GM18508 (cell line): ENCODE measurements around the gene PREX1.

Experiments used
- ATAC-seq: cut with Tn5 transposase; IDR thresholded peaks from one replicate; pipeline ENCODE4 v1.9.1; 2021; ENCODE audit warnings: moderate number of reproducible peaks; ENCODE audit not compliant: insufficient read depth, unreplicated experiment

Gene PREX1

DNA sequence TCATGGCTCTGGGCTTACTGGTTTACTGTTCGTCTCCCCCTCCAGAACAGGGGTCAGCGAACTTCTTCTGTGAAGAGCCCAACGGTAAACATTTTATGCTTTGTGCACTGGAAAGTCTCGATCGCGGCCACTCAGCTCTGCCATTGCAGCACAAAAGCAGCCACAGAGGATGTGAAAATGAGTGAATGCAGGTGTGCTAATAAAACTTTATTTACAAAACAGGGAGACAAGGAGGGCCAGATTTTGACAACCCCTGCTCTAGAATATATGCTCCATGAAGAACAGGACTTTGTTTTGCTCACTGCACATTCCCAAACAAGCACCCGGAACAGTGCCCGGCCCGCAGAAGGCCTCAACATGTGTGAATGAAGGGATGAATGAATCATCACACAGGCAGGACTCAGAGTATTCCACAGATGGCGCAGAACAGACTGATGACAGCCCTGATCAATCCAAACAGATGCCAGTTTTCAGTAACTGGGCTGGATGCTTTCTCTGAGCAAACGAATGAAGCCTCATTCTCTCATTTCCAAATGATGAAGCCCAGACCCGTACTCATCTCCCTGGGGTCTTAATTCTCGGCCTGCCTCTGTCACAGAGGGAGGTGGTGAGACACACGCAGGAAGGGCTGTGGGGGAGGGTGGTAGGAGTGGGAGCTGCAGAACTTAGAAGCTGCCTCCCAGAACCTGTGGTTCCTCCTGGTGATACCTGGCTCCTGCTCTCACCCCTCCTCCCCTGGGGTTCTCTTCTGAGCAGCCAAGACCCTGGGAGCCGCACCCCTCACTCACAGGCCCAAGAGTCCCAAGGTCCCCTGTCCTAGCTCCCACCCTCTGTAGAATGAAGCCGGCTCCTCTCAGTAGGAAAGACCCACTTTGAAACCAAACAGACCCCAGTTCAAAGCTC, 196.4 kb downstream of the PREX1 start:
- no peak for ATAC-seq

DNA sequence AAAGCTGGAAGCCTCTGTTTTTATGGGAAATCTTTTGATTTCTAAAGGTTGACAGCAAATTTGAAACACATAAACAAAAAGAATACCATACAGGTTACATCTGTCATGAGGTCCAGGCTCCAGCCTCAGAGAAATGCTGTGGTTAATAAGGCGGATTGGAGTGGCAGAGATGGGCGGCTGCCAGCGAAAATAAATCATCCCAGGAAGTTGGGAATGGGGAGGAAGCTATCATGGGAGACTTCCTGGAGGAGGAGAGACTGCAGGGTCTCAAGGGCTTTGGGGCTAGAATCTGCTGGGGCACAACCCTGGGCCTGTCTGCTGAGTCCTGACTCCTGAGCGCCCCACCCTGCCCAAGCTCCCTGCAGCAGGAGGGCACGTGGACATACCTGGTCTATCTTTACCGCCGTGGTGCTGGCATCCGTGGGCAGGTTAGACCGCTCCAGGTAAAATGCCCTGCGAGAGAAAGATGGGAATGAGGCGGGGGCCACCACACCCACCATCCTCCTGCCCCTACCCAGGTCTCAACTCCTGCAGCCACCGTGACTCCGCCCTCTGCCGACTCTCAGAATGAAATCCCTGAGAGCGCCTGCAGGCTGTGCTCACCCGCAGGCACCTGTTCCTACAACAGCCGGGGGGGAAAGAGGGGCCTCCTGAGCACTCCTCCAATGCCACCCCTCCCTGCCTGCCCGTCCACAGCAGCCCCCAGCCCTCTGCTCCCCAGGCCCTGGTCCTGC, 197.3 kb downstream of the PREX1 start:
- ATAC-seq, result no peak

DNA sequence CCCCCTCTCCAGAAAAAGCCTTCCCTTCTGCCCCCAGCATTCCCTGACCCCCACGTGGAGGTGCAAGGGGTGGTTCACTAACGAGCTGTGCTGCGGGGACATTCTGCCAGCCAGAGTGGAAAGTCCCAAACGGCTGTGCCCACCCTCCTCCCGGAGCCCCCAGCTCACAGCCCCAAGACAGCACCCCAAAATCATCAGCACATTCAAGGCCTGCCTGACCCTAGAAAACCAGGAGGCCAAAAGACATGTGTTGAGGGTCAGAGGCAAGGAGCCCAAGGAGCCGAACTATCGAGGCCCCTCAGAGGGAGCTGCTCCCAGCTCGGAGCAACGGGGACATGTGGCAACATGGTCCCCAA, 197.9 kb downstream of the PREX1 start:
- no peak for ATAC-seq

DNA sequence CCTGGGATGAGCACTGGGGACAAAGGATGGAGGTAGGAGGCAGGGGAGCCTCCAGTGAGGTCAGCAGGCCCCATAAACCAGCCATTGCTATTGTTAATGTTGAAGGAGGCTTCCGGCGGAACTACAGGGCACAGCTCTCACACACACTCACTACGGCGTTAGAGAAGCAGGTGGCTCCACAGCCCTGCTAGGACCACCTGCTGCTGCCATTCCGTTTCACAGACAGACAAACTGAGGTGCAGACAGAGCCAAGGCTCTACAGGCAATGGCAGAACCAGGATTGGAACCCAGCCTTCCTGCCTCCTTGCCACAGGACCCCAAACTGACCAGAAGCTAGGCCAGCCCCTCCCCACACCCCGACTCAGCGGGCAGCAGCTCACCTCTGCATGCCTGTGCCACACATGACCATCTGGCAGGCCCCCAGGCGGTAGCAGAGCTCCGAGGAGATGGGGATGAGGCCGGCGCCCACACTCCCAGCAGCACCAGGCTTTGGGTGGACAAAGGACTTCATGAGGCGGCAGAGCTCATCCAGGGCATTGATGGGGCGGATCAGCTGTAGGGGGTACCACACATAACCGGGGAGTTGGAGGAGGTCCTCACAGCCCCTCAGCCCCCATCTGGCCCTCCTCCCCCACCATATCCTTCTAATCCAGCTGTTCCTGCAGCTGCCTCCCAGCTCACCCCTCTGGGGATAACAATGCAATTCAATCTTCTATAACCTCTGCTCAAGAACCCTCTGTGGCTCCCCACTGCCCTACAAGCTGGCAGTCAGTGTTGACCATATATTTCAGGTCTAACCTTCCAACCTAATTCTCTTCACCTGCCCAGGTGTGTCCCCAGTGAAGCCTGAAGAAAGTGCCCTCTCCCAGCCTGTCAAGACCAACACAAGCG, 198.5 kb downstream of the PREX1 start:
- ATAC-seq, result no peak

DNA sequence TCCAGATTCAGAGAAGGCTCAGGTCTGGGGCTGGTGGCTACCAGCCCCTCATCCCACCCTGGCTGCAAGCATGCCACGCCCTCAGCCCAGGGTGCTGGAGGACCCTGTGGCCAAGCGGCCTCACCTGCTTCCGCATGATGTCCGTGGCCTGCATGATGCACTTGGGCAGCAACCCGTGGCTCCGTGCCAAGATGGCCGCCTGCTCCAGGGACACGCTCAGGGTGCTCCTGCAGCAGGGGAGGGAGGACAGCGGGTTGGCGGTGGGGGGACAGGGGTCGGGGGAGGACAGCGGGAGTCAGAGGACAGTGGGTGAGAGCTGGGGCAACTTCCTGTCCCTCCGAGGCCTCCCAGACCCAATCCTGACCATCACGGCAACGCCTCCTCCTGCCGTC, 200.1 kb downstream of the PREX1 start:
- ATAC-seq, result no peak

DNA sequence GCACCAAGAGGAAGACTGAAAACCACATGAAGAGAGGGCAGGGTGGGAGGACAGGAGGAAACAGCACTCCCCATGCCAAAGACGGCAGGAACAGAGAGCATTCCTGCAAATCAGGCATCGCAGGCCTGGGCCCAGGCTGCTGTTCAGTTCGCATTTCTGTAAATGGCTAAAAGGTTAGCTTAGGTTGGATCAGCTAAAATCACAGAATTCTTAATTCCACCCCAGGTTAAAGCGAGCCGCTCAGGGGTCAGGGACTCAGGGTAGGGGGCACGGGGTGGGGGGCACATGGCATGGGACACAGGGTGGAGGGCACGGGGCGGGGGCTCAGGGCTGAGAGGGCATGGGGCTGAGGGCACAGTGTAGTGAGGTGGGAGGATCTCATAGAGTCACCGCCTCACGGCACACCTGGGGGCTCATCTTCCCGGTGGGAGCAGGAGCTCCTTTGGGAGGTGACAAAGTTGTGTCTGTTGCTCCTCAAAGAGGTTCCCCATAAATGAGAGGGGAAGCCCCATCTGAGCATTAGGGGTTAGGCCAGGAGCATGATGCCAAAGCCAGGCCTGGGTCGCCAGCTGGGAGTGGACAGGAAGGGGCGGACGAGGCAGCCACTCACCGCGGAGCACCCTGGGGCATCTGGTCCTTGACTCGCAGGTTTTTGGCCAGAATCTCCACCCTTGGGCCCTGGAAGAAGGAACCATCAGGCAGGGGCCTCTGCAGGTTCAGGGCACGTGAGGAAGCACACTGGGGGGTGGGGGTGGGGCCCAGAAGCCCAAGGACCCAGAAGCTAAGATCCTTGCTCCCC, 200.7 kb downstream of the PREX1 start:
- no peak for ATAC-seq

DNA sequence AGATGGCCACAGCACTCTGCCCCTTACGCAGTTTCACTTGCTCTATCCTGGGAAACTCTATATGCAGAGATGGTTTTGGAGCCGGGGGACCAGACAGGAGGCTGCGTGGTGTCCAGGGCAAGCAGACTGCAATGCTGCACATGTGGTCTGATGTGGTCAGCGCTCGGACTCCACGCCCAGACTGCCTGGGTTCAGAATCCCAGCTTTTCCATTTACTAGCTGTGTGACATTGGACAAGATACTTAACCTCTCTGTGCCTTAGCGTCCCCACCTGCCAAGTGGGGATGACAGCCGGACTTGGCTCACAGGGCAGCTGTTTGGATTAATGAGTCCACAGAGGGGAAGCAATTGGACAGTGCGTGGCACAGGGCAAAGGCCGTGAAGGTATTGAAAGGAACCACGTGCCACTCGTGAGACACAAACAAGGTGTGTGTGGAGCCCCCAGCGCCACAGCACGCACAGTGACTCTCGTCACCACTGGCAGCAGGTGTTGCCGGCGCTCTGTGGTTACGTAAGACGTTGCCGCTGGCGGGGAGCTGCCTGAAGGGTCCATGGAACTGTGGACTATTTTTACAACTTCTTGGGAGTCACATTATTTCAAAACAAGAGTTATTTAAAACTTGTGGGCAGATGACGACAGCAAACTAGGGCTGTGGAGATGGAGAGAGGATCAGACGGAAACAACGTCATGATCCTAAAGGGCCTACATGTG, 201.4 kb downstream of the PREX1 start:
- no peak for ATAC-seq

DNA sequence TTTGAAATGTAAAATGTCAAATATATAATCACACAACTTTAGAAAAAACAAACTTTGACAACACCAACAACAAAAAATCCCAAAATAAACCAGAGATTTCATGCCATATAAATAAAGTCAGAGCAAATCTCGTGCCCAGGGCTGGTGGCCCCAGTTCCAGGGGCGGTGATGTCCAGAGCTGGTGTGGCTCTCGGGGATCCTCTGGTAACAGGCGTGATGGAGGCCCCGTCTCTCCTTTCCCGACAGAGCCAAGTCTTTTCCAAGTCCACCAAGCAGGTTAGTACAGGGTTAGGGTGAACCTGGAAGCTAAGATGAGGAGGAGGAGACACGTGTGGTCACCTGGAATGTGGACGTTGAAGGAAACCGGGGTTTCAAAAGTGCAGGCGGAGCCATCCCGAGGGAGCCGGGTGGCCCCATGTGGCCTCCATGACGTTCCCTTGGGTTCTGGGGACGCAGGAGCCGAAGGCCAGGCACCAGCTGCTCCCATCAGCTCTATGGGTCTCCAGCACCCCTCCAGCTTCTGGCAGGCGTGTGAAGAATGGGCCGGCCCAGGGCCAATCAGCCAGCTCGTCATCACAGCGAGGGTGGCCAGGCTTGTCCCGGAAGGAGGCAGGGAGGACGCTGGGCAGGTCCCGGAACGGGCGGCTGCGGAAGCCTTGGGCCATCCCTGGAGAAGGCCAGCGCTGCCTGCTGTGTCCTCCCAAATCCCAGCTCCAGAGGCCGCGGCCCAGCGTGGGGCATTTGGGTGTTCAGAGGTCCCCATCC, 202.5 kb downstream of the PREX1 start:
- ATAC-seq, result no peak

DNA sequence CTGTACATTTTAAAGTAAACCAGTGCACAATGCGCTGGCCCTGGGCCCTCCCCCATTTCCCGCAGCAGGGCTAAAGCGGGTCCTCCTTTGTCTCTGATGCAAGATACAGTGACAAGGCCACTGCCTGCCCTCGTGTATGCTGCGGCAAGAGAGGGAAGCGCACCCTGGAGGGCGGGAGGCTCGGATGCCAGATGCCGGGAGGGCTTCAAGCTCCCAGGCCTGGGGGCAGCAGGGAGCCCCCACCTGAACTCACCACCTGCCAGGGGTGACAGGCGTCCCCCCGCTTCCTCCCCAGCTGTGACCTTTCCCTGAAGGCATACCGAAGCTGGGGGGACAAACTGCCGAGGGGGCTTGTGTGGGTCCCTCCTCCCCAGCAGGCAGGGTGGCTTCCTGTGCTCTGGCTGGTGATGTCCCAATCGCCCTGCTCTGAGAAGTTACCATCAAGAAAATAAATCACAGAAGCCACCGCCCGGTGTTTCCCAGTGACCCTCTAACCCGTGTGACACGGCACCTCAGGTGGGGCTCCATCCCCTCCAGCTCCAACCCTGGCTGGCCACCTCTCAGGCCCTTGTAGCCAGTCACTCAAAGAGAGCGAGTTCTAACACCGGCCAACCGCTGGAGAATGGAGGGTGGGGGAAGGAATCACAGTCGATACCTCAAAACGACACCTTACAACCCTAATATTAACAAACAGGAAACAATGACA, 203.3 kb downstream of the PREX1 start:
- no peak for ATAC-seq

DNA sequence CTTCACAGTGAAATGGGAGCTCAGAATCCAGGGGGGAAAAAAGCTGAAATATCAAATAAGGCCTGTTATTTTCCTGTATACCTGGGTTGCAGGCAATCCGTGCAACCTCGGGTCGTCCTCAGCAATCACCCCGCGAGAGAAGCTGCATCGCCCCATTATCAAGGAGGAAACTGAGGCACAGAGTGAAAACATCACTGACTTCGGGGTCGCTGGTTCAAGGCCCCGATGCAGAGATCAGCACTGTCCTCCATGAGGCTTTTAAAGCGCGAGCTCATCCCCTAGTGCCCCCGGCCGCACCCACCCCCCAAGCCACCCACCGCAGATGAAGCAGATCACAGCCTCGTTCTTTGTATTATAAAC, 203.9 kb downstream of the PREX1 start:
- no peak for ATAC-seq

DNA sequence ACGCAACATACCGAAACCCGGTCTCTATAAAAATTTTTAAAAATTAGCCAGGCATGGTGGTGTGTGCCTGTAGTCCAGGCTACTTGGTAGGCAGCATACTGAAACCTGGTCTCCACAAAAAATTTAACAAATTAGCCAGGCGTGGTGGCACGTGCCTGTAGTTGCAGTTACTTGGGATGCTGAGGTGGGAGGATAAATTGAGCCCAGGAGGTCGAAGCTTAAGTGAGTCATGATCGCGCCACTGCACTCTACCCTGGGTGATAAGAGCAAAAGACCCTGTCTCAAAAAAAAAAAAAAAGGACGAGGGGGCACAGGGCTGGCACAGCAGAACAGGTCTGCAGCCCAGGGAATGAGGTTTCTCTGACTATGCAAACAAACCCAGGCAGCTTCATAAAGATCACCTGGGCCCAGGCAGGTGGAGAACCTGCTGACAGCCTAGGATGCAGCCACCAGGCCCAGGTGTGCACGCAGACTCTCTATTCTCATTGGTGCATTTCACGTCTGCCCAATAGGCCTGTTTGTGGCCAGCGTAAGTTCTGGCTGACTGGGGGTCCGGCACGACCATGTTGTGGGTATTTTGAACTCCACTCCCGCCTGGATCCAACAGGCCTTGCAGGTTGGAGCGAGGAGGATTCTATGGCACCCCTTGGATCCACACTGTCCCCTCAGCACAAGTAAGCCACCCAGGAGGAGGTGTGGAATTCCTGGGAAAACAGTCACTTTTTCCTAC, 204.5 kb downstream of the PREX1 start:
- no peak for ATAC-seq

DNA sequence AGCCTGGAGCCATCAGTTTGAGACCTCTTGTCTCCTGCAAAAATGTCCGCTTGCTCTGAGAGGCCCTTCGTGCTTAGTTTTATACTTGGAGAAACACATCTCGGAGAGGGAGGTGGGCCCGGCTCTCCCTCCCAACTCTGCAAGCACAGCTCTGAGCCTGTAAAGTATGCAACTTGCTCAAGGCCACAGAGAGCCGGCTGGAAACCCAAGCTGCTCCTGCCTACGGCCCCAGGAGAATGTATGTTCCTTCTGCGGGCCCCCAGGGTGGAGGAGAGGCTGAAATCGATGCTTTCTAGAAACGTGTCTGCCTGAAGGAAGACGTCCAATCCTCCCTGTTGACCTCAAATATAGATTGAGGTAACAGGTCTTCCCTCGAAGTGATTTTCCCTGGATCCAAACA, 205.4 kb downstream of the PREX1 start:
- no peak for ATAC-seq

DNA sequence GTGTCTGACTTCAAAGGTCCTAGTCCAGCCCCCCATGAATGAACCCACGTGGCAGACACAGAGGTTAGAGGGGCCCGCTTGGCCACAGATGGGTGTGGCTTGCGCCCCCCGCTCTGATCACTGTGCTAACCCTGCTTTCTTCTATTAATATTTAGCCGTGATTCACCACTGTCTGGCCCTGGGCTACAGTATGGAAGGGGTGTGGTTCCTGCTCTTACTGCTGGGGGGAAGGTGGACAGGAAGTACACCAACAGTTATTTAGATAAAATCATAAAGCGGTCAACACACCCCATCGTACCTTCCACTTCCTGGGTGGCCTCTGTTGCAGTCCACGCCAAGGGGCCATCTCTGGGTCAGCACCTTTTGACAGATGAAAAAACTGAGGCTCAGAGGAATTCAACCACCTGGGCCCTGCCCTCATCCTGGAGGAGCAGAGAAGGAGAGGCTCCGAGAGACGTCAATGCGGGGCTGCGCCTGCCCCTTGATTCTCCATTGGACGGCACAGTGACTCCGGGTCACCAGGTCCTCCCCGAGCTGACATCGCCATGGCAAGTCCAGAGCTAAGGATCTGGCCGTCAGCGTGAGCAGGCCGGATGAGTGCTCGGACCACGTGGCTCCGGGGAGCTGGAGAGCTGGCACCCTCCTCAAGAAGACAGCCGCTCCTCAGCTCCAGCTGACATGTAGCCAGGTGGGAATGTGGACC, 206.3 kb downstream of the PREX1 start:
- no peak for ATAC-seq

DNA sequence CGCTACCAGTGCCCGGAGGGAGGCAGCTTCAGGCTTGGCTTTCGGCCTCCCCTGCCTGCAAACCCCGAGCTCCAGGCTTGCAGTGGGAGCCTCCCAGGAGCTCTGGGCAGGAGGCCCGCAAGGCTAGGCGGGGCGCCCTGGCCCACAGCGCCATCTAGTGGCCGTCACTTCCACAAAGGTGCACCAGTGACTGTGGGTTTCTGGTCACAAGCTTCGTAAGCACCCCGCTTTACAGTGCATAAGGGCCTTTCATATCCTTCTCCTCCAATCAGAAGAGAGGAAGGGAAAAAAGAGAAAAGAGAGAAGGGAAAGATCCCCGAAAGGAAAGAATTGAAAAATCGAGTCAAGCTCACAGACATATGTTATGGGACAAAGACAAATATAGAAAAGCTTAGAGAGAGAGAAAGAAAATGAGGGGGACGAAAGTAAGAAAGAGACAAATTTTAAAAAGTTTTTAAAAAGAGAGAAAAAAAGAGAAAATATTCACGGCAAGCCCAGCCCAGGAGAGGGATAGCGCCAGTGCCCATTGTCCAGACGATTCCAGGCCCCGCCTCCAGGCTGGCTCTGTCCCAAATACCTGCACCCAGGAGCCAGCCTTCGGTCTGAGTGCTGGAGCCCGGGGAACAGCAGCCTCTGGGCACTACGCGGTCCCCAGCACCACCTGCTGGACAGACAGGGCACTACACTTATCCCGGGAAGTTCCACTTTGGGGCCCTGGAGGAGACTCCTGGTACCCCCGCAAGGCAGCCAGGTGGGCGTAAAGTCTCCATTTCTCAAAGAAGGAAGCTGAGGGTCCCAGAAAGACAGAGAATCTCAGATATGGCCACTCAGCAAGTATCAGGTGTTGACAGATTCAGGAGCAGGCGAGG, 207.1 kb downstream of the PREX1 start:
- ATAC-seq, result no peak

DNA sequence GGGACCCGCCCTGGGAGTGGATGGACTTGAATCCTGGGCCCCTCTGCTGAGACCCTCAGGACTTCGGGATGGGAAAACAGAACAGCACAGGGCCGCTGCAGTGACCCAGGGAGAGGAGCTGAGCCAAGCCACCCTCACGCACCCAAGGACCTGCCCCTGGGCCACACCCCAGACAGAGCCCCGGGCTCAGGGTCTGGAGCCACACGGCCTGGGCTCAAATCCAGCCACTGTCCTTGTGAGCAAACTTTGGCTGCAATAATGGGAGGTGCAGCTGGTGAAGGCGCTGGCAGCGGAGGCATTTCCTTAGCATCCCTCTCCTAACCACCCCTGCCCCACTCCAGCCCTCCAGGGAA, 207.7 kb downstream of the PREX1 start:
- no peak for ATAC-seq
